Ascending aorta (tissue), 2 donors: ENCODE data around the gene COL4A2. TPM values are rescaled to one million over a fixed set of nuclear protein-coding genes. Genes with fewer than 3 reads are reported as not detected.

Source experiments
- DNase-seq, 2 donors: peaks; one replicate each; pipeline ENCODE4 v3.0.0-alpha.2; 2019; ENCODE audit warnings: low spot score in 2 of 2
- H3K27ac ChIP-seq, 2 donors: fragments of 200-600 bp; sonication (generic); one replicate each; pipeline ENCODE4 v1.5.1; 2016 to 2017; ENCODE audit warnings: mild to moderate bottlenecking in 1 of 2
- H3K27me3 ChIP-seq: fragments of 200-600 bp; sonication (generic); one replicate; pipeline ENCODE4 v1.5.1; 2017
- H3K36me3 ChIP-seq, 2 donors: fragments of 200-600 bp; sonication (generic); one replicate each; pipeline ENCODE4 v1.5.1; 2016
- H3K4me1 ChIP-seq, 2 donors: fragments of 200-600 bp; sonication (generic); one replicate each; pipeline ENCODE4 v1.5.1; 2016 to 2017; ENCODE audit warnings: mild to moderate bottlenecking in 1 of 2
- H3K4me3 ChIP-seq, 2 donors: fragments of 200-600 bp; sonication (generic); one replicate each; pipeline ENCODE4 v1.5.1; 2016 to 2017; ENCODE audit warnings: mild to moderate bottlenecking in 1 of 2
- H3K9me3 ChIP-seq, 2 donors: fragments of 200-600 bp; sonication (generic); one replicate each; pipeline ENCODE4 v1.5.1; 2016
- CTCF ChIP-seq, 3 experiments: fragments of 200-600 bp in 2 of 3; fragments of 450-650 bp in 1 of 3; sonication (generic) in 2 of 3; IDR thresholded peaks; one replicate each; pipeline ENCODE4 v1.5.1; 2016 to 2019; ENCODE audit warnings: antibody characterized with exemption in 3 of 3, mild to moderate bottlenecking in 1 of 3, moderate library complexity in 1 of 3
- intact Hi-C: fragments of 100-400 bp; cut with DNase I; formaldehyde crosslinking; loops from one replicate; pipeline ENCODE4 v1.15.1; 2023
- total RNA-seq: library from RNA; depleted of rRNA; stranded (reverse); fragments of >200 nt; gene quantifications from one replicate; pipeline ENCODE4 v1.1.0, GENCODE V29; 2016

COL4A2 gene
- total RNA-seq, 1 donor from 2014 or later: 1,227 TPM

- Histone ChIP-seq H3K9me3 (no peaks in the 10 kb centered on the region), H3K27me3 (no peaks in the 10 kb centered on the region), H3K27ac (no peak overlapping the region), H3K4me3 (no peak overlapping the region), H3K36me3 (peaks cover 91 to 94% of the 10 kb centered on the region in 2 donors), H3K4me1 (no peaks in the 10 kb centered on the region)
- no peak for TF ChIP-seq CTCF (IDR thresholded peaks at IDR 0.05)
- intact Hi-C loops: no loop called here
- DNase-seq: peak; percentile 56 to 78
Observed at GRCh38 chr13:110471833-110472162, 164.7 kb downstream of the COL4A2 start.

GRCh38 chr13:110472904-110473563 lies 165.9 kb downstream of the COL4A2 start:
- Histone ChIP-seq H3K4me3 (no peak overlapping the region), H3K4me1 (no peaks in the 10 kb centered on the region), H3K36me3 (peaks cover 83 to 94% of the 10 kb centered on the region in 2 donors), H3K9me3 (no peaks in the 10 kb centered on the region), H3K27me3 (no peaks in the 10 kb centered on the region), H3K27ac (no peak overlapping the region)
- TF ChIP-seq CTCF (IDR thresholded peaks at IDR 0.05): no peak
- intact Hi-C loops: no loop called here
- DNase-seq: no peak

- no peak for TF ChIP-seq CTCF (IDR thresholded peaks at IDR 0.05)
- no peaks in the 10 kb centered on the region for H3K27me3 ChIP-seq
- no peaks in the 10 kb centered on the region for H3K9me3 ChIP-seq
- H3K4me3 ChIP-seq: no peak overlapping the region
- no peak for DNase-seq
- intact Hi-C loops: no loop called here
- peaks cover 84 to 92% of the 10 kb centered on the region in 2 donors for H3K36me3 ChIP-seq
- H3K27ac ChIP-seq: no peak overlapping the region
- H3K4me1 ChIP-seq: peaks cover 4 to 6% of the 10 kb centered on the region in 2 donors
Observed at GRCh38 chr13:110474713-110475112, 167.6 kb downstream of the COL4A2 start.

- Histone ChIP-seq H3K27ac (no peak overlapping the region), H3K9me3 (no peaks in the 10 kb centered on the region), H3K36me3 (peaks cover 85 to 93% of the 10 kb centered on the region in 2 donors), H3K4me3 (no peak overlapping the region), H3K4me1 (peaks cover 4 to 8% of the 10 kb centered on the region in 2 donors), H3K27me3 (no peaks in the 10 kb centered on the region)
- no peak for DNase-seq
- TF ChIP-seq CTCF (IDR thresholded peaks at IDR 0.05): no peak
- intact Hi-C loops: no loop called here
Observed at GRCh38 chr13:110475117-110475516, 168.0 kb downstream of the COL4A2 start.

GRCh38 chr13:110475550-110476219 lies 168.6 kb downstream of the COL4A2 start:
- Histone ChIP-seq H3K36me3 (peaks cover 86 to 93% of the 10 kb centered on the region in 2 donors), H3K27me3 (no peaks in the 10 kb centered on the region), H3K9me3 (no peaks in the 10 kb centered on the region), H3K4me3 (no peak overlapping the region), H3K4me1 (peaks cover 4 to 8% of the 10 kb centered on the region in 2 donors), H3K27ac (no peak overlapping the region)
- intact Hi-C loops: no loop called here
- DNase-seq: no peak
- TF ChIP-seq CTCF (IDR thresholded peaks at IDR 0.05): no peak
